Stimulated activated CD4-positive, alpha-beta T cell treated with anti-CD3 and anti-CD28 coated beads, Interleukin-2, amount 100 ng/mL, for 4 hours (primary cell): ENCODE measurements around the gene WDR77.

Source experiments
- DNase-seq: peaks from one replicate; pipeline ENCODE4 v3.0.0-alpha.2; 2020; ENCODE audit warnings: low read depth

The WDR77 gene

GRCh38 chr1:111448918-111449702, at the start of gene WDR77, which contains the start of gene ATP5PB:
Gene WDR77, minus strand, starts transcription at chr1:111449256. Its CDS starts 87 bp downstream, at chr1:111449169.
Gene ATP5PB, plus strand, starts transcription at chr1:111449464. Its CDS starts 78 bp downstream, at chr1:111449542.
- peak; percentile 89 for DNase-seq

- DNase-seq: no peak
Measured at GRCh38 chr1:111497592-111497991, 48.5 kb upstream of the WDR77 start.

GRCh38 chr1:111496398-111496797, 47.3 kb upstream of the WDR77 start:
- no peak for DNase-seq

- no peak for DNase-seq
Measured at GRCh38 chr1:111491070-111491469, 42.0 kb upstream of the WDR77 start.

GRCh38 chr1:111490220-111490619, 41.2 kb upstream of the WDR77 start:
- no peak for DNase-seq

- DNase-seq: no peak
Measured at GRCh38 chr1:111489604-111490003, 40.5 kb upstream of the WDR77 start.

- DNase-seq: no peak
Measured at GRCh38 chr1:111488669-111489068, 39.6 kb upstream of the WDR77 start.

- no peak for DNase-seq
Measured at GRCh38 chr1:111487133-111487532, 38.1 kb upstream of the WDR77 start.

- no peak for DNase-seq
Measured at GRCh38 chr1:111486431-111486830, 37.4 kb upstream of the WDR77 start.

GRCh38 chr1:111484391-111485026, 35.5 kb upstream of the WDR77 start:
- no peak for DNase-seq

GRCh38 chr1:111483876-111484275, 34.8 kb upstream of the WDR77 start:
- no peak for DNase-seq

GRCh38 chr1:111483166-111483565, 34.1 kb upstream of the WDR77 start:
- no peak for DNase-seq

- DNase-seq: peak; percentile 44
Measured at GRCh38 chr1:111481387-111482221, 32.5 kb upstream of the WDR77 start.

GRCh38 chr1:111480674-111481073, 31.6 kb upstream of the WDR77 start:
- no peak for DNase-seq

- peak; percentile 7 for DNase-seq
Measured at GRCh38 chr1:111476761-111477309, 27.8 kb upstream of the WDR77 start.

GRCh38 chr1:111476214-111476613, 27.2 kb upstream of the WDR77 start:
- no peak for DNase-seq

GRCh38 chr1:111475701-111476100, 26.6 kb upstream of the WDR77 start:
- DNase-seq: no peak

- DNase-seq: no peak
Measured at GRCh38 chr1:111474521-111474920, 25.5 kb upstream of the WDR77 start.

- DNase-seq: no peak
Measured at GRCh38 chr1:111474106-111474505, 25.1 kb upstream of the WDR77 start.

GRCh38 chr1:111471538-111471937, 22.5 kb upstream of the WDR77 start:
- no peak for DNase-seq

- peak; percentile 56 for DNase-seq
Measured at GRCh38 chr1:111471012-111471411, 22.0 kb upstream of the WDR77 start.

GRCh38 chr1:111470596-111470995, 21.5 kb upstream of the WDR77 start:
- DNase-seq: no peak
